ENCODE results near the gene TIAM1. TPM values are rescaled to one million over a fixed set of nuclear protein-coding genes. Genes with fewer than 3 reads are reported as not detected.

Gene TIAM1
- total RNA-seq, 1 experiment from 2014 or later = 15.2 TPM

DNA sequence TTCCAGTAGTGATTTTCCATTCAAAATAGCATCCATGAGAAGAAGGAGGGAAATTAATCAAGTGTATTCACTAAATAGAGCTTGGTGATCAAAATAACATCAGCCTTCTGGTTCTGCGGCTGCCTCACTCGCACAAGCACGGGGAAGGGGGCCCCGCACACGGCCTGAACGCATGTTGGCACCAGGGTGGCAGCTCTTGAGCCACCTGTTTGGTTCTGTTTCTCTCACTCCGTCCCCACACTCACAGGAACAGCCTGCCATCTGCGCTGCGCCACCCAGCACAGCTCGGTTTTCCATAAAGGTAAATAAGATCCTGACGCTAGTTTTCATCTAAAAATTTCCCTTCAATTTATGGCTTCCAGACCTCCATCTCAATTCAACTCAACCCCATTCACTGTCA lies 49.4 kb downstream of the TIAM1 start:
- BruUV-seq (replicated peaks) = no TSS peak
- Mint-ChIP-seq H3K4me1 (ENCODE audit: low read depth, unreplicated experiment) (peaks cover 26% of the 10 kb centered on the region), H3K4me3 (ENCODE audit: low read depth, unreplicated experiment) (no peak overlapping the region), H3K9me3 (ENCODE audit: low read depth, unreplicated experiment) (no peaks in the 10 kb centered on the region), H3K27ac (ENCODE audit: unreplicated experiment) (no peak overlapping the region), H3K36me3 (ENCODE audit: insufficient read depth, unreplicated experiment) (no peaks in the 10 kb centered on the region), H3K27me3 (ENCODE audit: unreplicated experiment) (no peaks in the 10 kb centered on the region)
- intact Hi-C loops (cut with micrococcal nuclease; ENCODE audit: unreplicated experiment) = no loop called here
- no peak for DNase-seq
- TF ChIP-seq, protein P1, sequence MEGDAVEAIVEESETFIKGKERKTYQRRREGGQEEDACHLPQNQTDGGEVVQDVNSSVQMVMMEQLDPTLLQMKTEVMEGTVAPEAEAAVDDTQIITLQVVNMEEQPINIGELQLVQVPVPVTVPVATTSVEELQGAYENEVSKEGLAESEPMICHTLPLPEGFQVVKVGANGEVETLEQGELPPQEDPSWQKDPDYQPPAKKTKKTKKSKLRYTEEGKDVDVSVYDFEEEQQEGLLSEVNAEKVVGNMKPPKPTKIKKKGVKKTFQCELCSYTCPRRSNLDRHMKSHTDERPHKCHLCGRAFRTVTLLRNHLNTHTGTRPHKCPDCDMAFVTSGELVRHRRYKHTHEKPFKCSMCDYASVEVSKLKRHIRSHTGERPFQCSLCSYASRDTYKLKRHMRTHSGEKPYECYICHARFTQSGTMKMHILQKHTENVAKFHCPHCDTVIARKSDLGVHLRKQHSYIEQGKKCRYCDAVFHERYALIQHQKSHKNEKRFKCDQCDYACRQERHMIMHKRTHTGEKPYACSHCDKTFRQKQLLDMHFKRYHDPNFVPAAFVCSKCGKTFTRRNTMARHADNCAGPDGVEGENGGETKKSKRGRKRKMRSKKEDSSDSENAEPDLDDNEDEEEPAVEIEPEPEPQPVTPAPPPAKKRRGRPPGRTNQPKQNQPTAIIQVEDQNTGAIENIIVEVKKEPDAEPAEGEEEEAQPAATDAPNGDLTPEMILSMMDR (IDR thresholded peaks at IDR 0.05; ENCODE audit: unreplicated experiment) = no peak
- CTCF ChIA-PET = no interaction called here

DNA sequence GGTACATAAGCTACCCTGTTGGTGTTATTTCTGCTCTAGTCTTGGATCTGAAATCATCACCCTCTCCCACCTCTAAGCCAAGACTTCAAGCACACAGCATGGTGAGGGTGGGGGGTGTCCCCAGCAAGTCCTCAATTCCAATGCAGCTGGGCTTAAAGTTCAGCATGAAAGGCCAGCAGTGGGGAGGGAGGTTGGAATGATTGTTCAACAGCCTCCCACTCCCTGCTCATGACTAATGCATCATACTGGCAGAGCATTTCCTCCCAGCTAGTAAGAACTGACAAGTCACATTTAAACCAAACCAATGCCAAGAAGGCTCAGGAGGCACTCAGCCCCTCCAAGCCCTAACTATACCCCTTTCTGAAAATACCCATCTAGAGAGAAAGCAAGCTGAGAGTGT lies 50.1 kb downstream of the TIAM1 start:
- H3K4me3 Mint-ChIP-seq (ENCODE audit: low read depth, unreplicated experiment) = no peak overlapping the region
- BruUV-seq (replicated peaks) = no TSS peak

DNA sequence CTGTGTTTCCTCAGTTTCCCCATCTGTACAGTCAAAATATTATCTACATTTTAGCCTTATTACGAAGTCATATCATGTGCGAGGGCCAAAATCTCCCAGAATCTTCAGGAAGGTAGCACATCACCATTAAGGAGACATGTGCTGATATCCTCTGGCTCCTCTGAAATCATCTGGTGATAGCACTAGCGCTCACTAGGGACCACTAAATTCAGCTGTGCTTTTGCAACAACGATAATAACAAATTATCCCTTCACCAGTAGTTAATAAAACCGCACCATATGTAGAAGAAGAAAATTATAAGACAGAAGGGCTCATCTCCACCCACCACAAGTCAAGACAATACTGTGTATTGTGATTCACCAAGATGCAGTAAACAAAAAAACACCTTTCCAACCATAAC lies 53.3 kb downstream of the TIAM1 start:
- no peak for DNase-seq
- Mint-ChIP-seq H3K27me3 (ENCODE audit: unreplicated experiment) (no peaks in the 10 kb centered on the region), H3K27ac (ENCODE audit: unreplicated experiment) (no peak overlapping the region), H3K4me3 (ENCODE audit: low read depth, unreplicated experiment) (no peak overlapping the region), H3K4me1 (ENCODE audit: low read depth, unreplicated experiment) (peaks cover 17% of the 10 kb centered on the region), H3K9me3 (ENCODE audit: low read depth, unreplicated experiment) (no peaks in the 10 kb centered on the region), H3K36me3 (ENCODE audit: insufficient read depth, unreplicated experiment) (no peaks in the 10 kb centered on the region)
- intact Hi-C loops (cut with micrococcal nuclease; ENCODE audit: unreplicated experiment) = no loop called here
- TF ChIP-seq, protein P1 (IDR thresholded peaks at IDR 0.05; ENCODE audit: unreplicated experiment) = no peak
- CTCF ChIA-PET = no interaction called here
- BruUV-seq (replicated peaks) = no TSS peak

More for the DNA sequence above, 50.1 kb downstream of the TIAM1 start:
- H3K27ac Mint-ChIP-seq (ENCODE audit: unreplicated experiment) = no peak overlapping the region
- CTCF ChIA-PET = no interaction called here
- H3K36me3 Mint-ChIP-seq (ENCODE audit: insufficient read depth, unreplicated experiment) = no peaks in the 10 kb centered on the region
- no peaks in the 10 kb centered on the region for H3K27me3 Mint-ChIP-seq (ENCODE audit: unreplicated experiment)
- intact Hi-C loops (cut with micrococcal nuclease; ENCODE audit: unreplicated experiment) = no loop called here
- DNase-seq = peak; percentile 46
- H3K4me1 Mint-ChIP-seq (ENCODE audit: low read depth, unreplicated experiment) = peaks cover 19% of the 10 kb centered on the region
- H3K9me3 Mint-ChIP-seq (ENCODE audit: low read depth, unreplicated experiment) = no peaks in the 10 kb centered on the region
- TF ChIP-seq, protein P1 (IDR thresholded peaks at IDR 0.05; ENCODE audit: unreplicated experiment) = no peak

DNA sequence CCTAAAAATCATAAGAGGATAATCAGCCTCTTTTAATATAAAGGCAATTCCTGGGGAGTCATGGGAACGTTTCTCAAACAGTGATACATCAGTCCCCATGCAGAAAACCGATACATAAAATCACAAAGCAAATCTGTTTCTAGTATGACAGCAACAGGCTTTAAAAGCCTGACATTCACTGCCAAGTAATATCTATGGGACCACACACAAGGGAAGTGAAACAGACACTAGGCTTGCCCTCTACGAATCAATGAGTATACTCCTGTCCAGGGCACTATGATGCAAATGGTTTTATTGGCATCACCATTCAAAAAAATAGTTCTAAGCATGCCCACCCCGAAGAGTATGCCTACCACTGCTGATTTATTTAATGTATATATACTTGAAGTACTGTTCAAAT lies 54.4 kb downstream of the TIAM1 start:
- no peaks in the 10 kb centered on the region for H3K27me3 Mint-ChIP-seq (ENCODE audit: unreplicated experiment)
- no TSS peak for BruUV-seq (replicated peaks)
- no peaks in the 10 kb centered on the region for H3K36me3 Mint-ChIP-seq (ENCODE audit: insufficient read depth, unreplicated experiment)
- peaks cover 16% of the 10 kb centered on the region for H3K4me1 Mint-ChIP-seq (ENCODE audit: low read depth, unreplicated experiment)
- TF ChIP-seq, protein P1 (IDR thresholded peaks at IDR 0.05; ENCODE audit: unreplicated experiment) = no peak
- H3K9me3 Mint-ChIP-seq (ENCODE audit: low read depth, unreplicated experiment) = no peaks in the 10 kb centered on the region
- DNase-seq = no peak
- H3K27ac Mint-ChIP-seq (ENCODE audit: unreplicated experiment) = no peak overlapping the region
- no peak overlapping the region for H3K4me3 Mint-ChIP-seq (ENCODE audit: low read depth, unreplicated experiment)
- intact Hi-C loops (cut with micrococcal nuclease; ENCODE audit: unreplicated experiment) = no loop called here
- CTCF ChIA-PET = no interaction called here
